GM12872 (cell line): ENCODE results near the gene METTL4.
A peak's percentile ranks its signal among the peaks of the same experiment; 100 is the strongest.

ENCODE experiments used
- TF ChIP-seq, protein P1 (sequence below): IDR thresholded peaks from 3 replicates; pipeline ENCODE4 v1.5.1; 2011; ENCODE audit warnings: low read depth, mild to moderate bottlenecking, low read length, moderate library complexity; ENCODE audit not compliant: insufficient read depth

Gene METTL4

DNA sequence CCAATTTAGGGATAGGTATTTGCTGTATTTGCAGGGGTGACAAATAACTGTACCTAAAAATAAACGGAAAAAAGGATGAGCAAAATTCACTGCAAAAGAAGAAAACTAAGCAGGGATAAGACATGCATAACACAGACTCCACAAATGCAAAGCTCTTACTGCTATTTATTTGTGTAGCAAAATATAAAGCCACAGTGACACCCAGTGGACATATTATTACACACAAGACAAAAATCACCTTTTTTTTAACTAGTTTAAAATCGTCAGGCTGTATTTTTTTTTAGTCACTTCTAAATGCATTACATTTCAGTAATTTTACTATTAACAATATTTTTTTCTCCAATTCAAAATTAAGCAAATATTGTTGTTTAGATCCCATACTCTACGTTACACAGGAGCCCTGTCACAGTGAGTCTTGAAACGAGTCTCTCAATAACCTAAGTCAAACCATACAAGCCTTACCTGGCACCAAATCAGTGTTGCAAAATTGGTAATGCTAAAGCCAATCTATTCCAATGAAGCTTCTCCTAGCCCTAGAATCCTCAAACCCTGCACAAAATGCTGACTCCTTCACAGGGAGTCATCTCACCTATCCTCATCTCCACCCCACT, 23.7 kb downstream of the METTL4 start:
- TF ChIP-seq, protein P1, sequence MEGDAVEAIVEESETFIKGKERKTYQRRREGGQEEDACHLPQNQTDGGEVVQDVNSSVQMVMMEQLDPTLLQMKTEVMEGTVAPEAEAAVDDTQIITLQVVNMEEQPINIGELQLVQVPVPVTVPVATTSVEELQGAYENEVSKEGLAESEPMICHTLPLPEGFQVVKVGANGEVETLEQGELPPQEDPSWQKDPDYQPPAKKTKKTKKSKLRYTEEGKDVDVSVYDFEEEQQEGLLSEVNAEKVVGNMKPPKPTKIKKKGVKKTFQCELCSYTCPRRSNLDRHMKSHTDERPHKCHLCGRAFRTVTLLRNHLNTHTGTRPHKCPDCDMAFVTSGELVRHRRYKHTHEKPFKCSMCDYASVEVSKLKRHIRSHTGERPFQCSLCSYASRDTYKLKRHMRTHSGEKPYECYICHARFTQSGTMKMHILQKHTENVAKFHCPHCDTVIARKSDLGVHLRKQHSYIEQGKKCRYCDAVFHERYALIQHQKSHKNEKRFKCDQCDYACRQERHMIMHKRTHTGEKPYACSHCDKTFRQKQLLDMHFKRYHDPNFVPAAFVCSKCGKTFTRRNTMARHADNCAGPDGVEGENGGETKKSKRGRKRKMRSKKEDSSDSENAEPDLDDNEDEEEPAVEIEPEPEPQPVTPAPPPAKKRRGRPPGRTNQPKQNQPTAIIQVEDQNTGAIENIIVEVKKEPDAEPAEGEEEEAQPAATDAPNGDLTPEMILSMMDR, result peak; percentile 45; the same call in 2 of the 3 replicates

DNA sequence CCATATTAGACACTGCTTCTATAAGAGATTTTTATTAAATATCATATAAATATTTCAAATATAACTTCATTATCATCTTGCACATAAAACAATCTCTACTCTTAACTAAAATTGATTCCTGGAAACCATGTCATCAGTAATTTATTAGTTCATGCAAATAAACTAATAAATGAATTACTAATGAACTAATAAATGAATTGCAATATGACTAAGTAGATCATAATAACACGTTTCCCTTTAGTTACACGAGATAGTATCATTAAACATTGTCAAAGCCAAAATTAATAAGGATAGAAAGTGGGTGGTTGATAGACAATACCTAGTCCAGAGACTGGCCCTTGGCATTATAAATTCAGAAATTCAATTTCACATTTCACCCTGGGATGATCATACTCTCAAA, 26.1 kb downstream of the METTL4 start:
- TF ChIP-seq, protein P1, result no peak

DNA sequence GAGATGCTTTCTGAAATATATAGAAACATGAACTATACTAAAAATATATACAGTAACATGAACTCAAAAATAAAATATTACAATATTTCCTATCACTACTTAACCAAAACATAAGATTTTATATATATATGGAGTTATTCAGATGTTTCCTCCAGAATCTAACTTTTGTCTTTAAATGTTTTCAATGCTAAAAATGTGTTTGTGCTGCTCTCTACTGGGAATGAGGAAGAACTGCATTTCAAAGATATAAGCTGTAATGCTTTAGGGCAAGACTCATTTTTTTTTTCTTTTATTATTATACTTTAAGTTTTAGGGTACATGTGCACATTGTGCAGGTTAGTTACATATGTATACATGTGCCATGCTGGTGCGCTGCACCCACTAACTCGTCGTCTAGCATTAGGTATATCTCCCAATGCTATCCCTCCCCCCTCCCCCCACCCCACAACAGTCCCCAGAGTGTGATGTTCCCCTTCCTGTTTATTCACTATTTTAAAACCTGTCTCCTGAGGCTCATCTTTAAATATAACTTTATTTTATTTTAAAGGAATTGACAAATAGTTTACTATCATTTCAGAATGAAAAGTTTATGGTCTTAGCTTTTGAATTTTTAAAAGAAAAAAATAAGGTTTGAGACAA, 29.3 kb downstream of the METTL4 start:
- TF ChIP-seq, protein P1, result peak; percentile 49; the same call in 2 of the 3 replicates

DNA sequence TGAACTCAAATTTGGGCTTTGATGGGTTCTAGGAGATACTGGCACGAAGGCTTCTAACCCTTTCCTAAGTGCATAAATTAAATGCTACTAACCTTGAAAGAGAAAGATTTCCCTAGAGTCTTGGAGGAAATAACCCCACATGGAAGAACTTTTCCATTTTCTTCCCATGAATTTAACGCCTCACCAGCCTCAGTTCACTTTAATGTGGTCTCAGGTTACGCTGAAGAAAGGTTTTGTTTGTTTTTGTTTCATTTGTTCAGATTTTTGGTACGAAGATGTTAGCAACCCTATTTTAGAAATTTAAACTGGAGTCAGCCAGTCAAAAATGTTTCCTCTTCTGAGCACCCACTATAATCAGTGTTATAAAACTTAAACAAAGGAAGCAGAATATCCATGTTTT, 30.7 kb downstream of the METTL4 start:
- TF ChIP-seq, protein P1, result no peak

DNA sequence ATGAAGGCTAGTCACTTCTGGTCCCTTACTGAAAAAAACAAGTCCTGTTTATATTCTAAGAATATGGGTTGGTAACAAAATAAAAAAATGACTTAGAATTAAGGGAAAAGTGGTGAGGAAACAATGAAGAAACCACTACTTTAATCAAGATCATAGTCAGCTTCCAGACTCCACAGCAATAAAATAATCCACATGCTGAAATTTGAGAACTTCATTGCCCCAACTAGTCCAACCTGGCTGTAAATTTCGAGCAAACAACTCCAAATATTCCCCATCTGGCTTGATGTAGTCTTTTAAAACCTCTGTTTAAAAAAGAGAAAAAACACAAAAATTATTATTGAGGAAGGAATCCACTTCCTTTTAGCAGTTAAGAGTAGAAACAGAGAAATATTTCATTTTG, 32.5 kb downstream of the METTL4 start:
- TF ChIP-seq, protein P1, result no peak

DNA sequence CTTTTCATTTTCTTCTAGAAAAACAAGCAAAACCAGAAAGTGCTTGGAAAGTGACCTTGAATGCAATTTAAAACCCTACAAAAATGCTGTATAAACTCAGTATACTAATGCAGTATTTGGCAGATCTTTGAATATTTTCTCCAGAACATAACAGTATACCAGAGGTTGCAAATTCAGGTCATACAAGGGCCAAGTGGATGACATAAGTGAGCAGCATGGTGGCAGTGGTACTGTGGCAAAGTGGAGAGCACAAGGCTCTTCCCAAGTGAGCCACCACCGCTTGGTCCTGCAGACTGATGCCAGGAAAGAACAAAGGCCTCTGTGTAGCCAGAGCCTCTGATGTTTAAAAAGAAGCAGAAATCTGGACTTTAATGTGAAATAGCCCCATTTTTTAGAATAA, 33.1 kb downstream of the METTL4 start:
- TF ChIP-seq, protein P1, result no peak

DNA sequence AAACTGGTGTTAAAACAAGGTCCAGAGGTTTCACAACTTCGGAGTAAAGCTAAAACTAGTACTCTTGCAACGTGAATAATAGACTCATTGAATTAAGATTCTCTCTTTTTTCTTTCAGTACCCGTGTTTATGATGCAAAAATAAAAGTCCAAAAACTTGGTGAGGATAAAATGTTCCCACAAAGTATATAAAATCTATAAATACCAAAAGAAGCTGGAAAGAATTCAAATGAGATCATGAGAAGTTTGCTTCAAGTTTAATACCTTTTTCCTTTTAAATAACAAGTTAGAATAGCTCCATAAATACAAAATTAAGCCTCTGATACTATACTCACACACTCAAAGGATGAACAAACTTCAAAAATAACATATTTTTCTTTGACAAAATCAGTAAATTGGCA, 34.0 kb downstream of the METTL4 start:
- TF ChIP-seq, protein P1, result no peak
